ENCODE measurements around the gene RASA3. TPM values are rescaled to one million over a fixed set of nuclear protein-coding genes. Genes with fewer than 3 reads are reported as not detected.

The RASA3 gene
- total and polyA plus RNA-seq, 9 of the 15 experiments (the other 6 are each of a cell fraction or from before 2014, with no cell fraction given), result 0.72 to 25.3 (median 14.4) TPM

DNA sequence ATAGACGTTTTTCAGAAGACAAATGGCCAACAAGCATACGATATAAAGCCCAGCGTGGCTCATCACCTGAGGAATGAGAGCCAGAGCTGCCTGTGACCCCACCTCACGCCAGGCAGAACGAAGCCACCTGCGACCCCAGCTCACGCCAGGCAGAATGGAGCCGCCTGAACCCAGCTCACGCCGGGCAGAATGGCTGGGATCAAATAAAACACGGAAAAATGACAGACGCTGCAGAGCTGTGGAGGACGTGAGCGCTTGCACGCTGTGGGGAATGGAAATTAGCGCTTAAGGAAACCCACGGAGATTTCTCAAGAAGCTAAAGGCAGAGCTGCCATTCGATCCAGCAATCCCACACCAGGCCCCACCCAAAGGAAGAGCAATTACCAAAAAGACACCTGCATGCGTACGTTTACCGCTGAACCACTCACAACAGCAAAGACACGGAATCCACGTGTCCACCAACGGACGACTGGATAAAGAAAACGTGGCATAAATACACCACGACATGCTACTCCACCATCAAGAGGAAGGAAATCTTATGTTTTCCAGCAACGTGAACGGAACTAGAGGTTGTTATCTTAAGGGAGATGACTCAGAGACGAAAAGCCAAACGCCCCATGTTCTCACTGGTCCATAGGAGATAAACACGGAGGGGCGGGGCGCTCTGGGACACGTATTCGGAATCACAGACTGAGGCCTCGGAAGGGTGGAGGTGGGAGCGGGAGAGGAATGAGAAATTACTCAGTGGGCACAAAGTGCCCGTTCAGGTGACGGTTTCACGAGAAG, 127.8 kb downstream of the RASA3 start (continued):
- TF ChIP-seq ZNF143 (CRISPR knock-in tag; IDR thresholded peaks at IDR 0.05) (no peak), TFAM (CRISPR knock-in tag; conservative IDR thresholded peaks at IDR 0.05) (no peak), RAD21 (CRISPR knock-in tag; conservative IDR thresholded peaks at IDR 0.05 in 1 of 2, IDR thresholded peaks at IDR 0.05 in 1 of 2) (no peak), CHD1 (IDR thresholded peaks at IDR 0.05; ENCODE audit: low read length) (no peak), CBX1 (IDR thresholded peaks at IDR 0.05; ENCODE audit: low read depth) (0 out of 2 replicates have a peak, but pooled peaks have one; percentile 20), OTX1 (CRISPR knock-in tag; IDR thresholded peaks at IDR 0.05) (no peak), ZNF445 (CRISPR knock-in tag; IDR thresholded peaks at IDR 0.05; ENCODE audit: low read depth) (no peak), NELFE (IDR thresholded peaks at IDR 0.05; ENCODE audit: insufficient read depth, insufficient read length) (no peak), EP400 (IDR thresholded peaks at IDR 0.05) (peak; percentile 97), RNF2 (IDR thresholded peaks at IDR 0.05) (peak; percentile 79), SRSF1 (IDR thresholded peaks at IDR 0.05; ENCODE audit: low read depth, low read length) (no peak), SUPT5H (IDR thresholded peaks at IDR 0.05) (peak; percentile 85), GTF2A2 (tag; IDR thresholded peaks at IDR 0.05) (no peak), EZH2 (IDR thresholded peaks at IDR 0.05; ENCODE audit: borderline replicate concordance, low read depth, low read length) (no peak), ZSCAN29 (IDR thresholded peaks at IDR 0.05) (no peak), SP2 (IDR thresholded peaks at IDR 0.05; ENCODE audit: extremely low read depth, low read depth, low read length, poor library complexity, severe bottlenecking) (no peak), CBX3 (IDR thresholded peaks at IDR 0.05; ENCODE audit: borderline replicate concordance in 1 of 2, low read length in 2 of 2) (no peak)
- TF ChIP-seq, protein P1, sequence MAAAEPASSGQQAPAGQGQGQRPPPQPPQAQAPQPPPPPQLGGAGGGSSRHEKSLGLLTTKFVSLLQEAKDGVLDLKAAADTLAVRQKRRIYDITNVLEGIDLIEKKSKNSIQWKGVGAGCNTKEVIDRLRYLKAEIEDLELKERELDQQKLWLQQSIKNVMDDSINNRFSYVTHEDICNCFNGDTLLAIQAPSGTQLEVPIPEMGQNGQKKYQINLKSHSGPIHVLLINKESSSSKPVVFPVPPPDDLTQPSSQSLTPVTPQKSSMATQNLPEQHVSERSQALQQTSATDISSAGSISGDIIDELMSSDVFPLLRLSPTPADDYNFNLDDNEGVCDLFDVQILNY (CRISPR knock-in tag; IDR thresholded peaks at IDR 0.05), result no peak
- TF ChIP-seq, protein P2, sequence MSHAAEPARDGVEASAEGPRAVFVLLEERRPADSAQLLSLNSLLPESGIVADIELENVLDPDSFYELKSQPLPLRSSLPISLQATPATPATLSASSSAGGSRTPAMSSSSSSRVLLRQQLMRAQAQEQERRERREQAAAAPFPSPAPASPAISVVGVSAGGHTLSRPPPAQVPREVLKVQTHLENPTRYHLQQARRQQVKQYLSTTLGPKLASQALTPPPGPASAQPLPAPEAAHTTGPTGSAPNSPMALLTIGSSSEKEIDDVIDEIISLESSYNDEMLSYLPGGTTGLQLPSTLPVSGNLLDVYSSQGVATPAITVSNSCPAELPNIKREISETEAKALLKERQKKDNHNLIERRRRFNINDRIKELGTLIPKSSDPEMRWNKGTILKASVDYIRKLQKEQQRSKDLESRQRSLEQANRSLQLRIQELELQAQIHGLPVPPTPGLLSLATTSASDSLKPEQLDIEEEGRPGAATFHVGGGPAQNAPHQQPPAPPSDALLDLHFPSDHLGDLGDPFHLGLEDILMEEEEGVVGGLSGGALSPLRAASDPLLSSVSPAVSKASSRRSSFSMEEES (CRISPR knock-in tag; IDR thresholded peaks at IDR 0.05), result no peak
- TF ChIP-seq, protein P3, sequence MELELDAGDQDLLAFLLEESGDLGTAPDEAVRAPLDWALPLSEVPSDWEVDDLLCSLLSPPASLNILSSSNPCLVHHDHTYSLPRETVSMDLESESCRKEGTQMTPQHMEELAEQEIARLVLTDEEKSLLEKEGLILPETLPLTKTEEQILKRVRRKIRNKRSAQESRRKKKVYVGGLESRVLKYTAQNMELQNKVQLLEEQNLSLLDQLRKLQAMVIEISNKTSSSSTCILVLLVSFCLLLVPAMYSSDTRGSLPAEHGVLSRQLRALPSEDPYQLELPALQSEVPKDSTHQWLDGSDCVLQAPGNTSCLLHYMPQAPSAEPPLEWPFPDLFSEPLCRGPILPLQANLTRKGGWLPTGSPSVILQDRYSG (tag; conservative IDR thresholded peaks at IDR 0.05; ENCODE audit: low read depth), result 0 out of 2 replicates have a peak, but pooled peaks have one; percentile 17
- TF ChIP-seq, protein P4, sequence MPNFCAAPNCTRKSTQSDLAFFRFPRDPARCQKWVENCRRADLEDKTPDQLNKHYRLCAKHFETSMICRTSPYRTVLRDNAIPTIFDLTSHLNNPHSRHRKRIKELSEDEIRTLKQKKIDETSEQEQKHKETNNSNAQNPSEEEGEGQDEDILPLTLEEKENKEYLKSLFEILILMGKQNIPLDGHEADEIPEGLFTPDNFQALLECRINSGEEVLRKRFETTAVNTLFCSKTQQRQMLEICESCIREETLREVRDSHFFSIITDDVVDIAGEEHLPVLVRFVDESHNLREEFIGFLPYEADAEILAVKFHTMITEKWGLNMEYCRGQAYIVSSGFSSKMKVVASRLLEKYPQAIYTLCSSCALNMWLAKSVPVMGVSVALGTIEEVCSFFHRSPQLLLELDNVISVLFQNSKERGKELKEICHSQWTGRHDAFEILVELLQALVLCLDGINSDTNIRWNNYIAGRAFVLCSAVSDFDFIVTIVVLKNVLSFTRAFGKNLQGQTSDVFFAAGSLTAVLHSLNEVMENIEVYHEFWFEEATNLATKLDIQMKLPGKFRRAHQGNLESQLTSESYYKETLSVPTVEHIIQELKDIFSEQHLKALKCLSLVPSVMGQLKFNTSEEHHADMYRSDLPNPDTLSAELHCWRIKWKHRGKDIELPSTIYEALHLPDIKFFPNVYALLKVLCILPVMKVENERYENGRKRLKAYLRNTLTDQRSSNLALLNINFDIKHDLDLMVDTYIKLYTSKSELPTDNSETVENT (CRISPR knock-in tag; IDR thresholded peaks at IDR 0.05), result no peak

Measured in K562 (cell line).